Endothelial cell of umbilical vein (primary cell): Measurements from ENCODE around the gene SLC35B4. TPM values are rescaled to one million over a fixed set of nuclear protein-coding genes. Genes with fewer than 3 reads are reported as not detected.

ENCODE experiments used
- BruUV-seq: library from RNA; stranded (reverse); fragments of 400-500 nt; replicated peaks from 2 replicates; lab custom pipeline; 2021; lab: Mats Ljungman, UMichigan
- CTCF ChIA-PET: fragments of 300-600, 350-600 bp; sonication (Branson Sonifier 250); formaldehyde crosslinking; loops from one replicate; lab custom pipeline; 2021; ENCODE audit warnings: antibody characterized with exemption, inconsistent platforms; lab: Charles Lee
- POLR2A ChIA-PET: fragments of 300-600, 350-600 bp; sonication (Branson Sonifier 250); formaldehyde crosslinking; loops from one replicate; lab custom pipeline; 2021; ENCODE audit warnings: antibody characterized with exemption, inconsistent platforms; lab: Charles Lee
- DNase-seq: peaks from one replicate; pipeline ENCODE4 v3.0.0-alpha.2; 2011; ENCODE audit warnings: low read depth, low spot score
- FAIRE-seq: peaks from 2 replicates; lab custom pipeline; 2011; peaks lifted over from hg19 to GRCh38; lab: Jason Lieb, UNC
- H2AFZ ChIP-seq: 2 replicates; pipeline ENCODE4 v1.6.0; 2012; ENCODE audit warnings: low read depth, low read length, control low read depth, inconsistent platforms
- H3K27ac ChIP-seq: 2 replicates; pipeline ENCODE4 v1.5.1; 2011; ENCODE audit warnings: low read depth, mild to moderate bottlenecking, control low read depth, low read length, moderate library complexity; ENCODE audit not compliant: insufficient read depth
- H3K27me3 ChIP-seq, 2 experiments: 2 replicates each; pipeline versions ENCODE4 v1.6.0 to v1.6.1; 2011; ENCODE audit warnings: low read length in 2 of 2, mixed read lengths in 1 of 2; ENCODE audit not compliant: control insufficient read depth in 2 of 2, insufficient read depth in 2 of 2
- H3K36me3 ChIP-seq, 2 experiments: 2 replicates in 1 of 2; 3 replicates in 1 of 2; pipeline ENCODE4 v1.5.1; 2011; ENCODE audit warnings: low read length in 2 of 2, mild to moderate bottlenecking in 1 of 2, moderate library complexity in 1 of 2; ENCODE audit not compliant: control insufficient read depth in 2 of 2, insufficient read depth in 2 of 2; ENCODE audit errors: extremely low read depth in 1 of 2
- H3K4me1 ChIP-seq: 3 replicates; pipeline ENCODE4 v1.5.1; 2011; ENCODE audit warnings: mild to moderate bottlenecking, low read length; ENCODE audit not compliant: control insufficient read depth, insufficient read depth; ENCODE audit errors: extremely low read depth
- H3K4me2 ChIP-seq: 2 replicates; pipeline ENCODE4 v1.6.1; 2011; ENCODE audit warnings: low read length, control low read depth, mixed read lengths; ENCODE audit not compliant: insufficient read depth
- H3K4me3 ChIP-seq, 3 experiments: fragments of 200-600 bp in 1 of 3; sonication (generic), shearing (Covaris generic) in 1 of 3; replicated peaks in 1 of 3; 2 replicates each; pipeline ENCODE4 v1.5.1; 2011 to 2016; ENCODE audit warnings: control low read depth in 3 of 3, low read length in 3 of 3, mild to moderate bottlenecking in 2 of 3, inconsistent platforms in 1 of 3, low read depth in 1 of 3, moderate library complexity in 1 of 3; ENCODE audit not compliant: insufficient read depth in 1 of 3
- H3K79me2 ChIP-seq: 2 replicates; pipeline ENCODE4 v1.6.0; 2012; ENCODE audit warnings: low read length, inconsistent platforms; ENCODE audit not compliant: control insufficient read depth, insufficient read depth
- H3K9ac ChIP-seq: replicated peaks from 2 replicates; pipeline ENCODE3; 2011; ENCODE audit warnings: low read length, control low read depth; ENCODE audit not compliant: insufficient read depth; ENCODE audit errors: extremely low read depth
- H3K9me1 ChIP-seq: replicated peaks from 3 replicates; pipeline ENCODE4 v1.6.0; 2011; ENCODE audit warnings: mild to moderate bottlenecking, low read length; ENCODE audit not compliant: control insufficient read depth, insufficient read depth; ENCODE audit errors: extremely low read depth
- H3K9me3 ChIP-seq: replicated peaks from 2 replicates; pipeline ENCODE4 v1.5.1; 2012; ENCODE audit warnings: low read length, inconsistent platforms; ENCODE audit not compliant: control insufficient read depth, insufficient read depth
- H4K20me1 ChIP-seq: replicated peaks from 2 replicates; pipeline ENCODE3; 2011; ENCODE audit warnings: mild to moderate bottlenecking, low read length; ENCODE audit not compliant: control insufficient read depth, insufficient read depth; ENCODE audit errors: extremely low read depth
- CTCF ChIP-seq, 2 donors: IDR thresholded peaks; 1 replicate in 1 of 2; 2 replicates in 1 of 2; pipeline ENCODE4 v1.5.1; 2011; ENCODE audit warnings: low read length in 2 of 2, mild to moderate bottlenecking in 2 of 2, moderate library complexity in 2 of 2, control low read depth in 1 of 2, inconsistent platforms in 1 of 2, low read depth in 1 of 2; ENCODE audit not compliant: insufficient read depth in 1 of 2; ENCODE audit errors: extremely low read depth in 1 of 2
- EZH2 ChIP-seq: IDR thresholded peaks from 2 replicates; pipeline ENCODE4 v1.6.1; 2012; ENCODE audit warnings: borderline replicate concordance, low read depth, mild to moderate bottlenecking, moderate library complexity, low read length, inconsistent platforms; ENCODE audit not compliant: severe bottlenecking
- JUN ChIP-seq: IDR thresholded peaks from 2 replicates; pipeline ENCODE4 v1.6.1; 2011; ENCODE audit warnings: borderline replicate concordance, low read depth; ENCODE audit not compliant: insufficient read length, insufficient read depth
- MAX ChIP-seq: IDR thresholded peaks from 2 replicates; pipeline ENCODE4 v1.6.1; 2011; ENCODE audit not compliant: insufficient read depth, insufficient read length
- POLR2A ChIP-seq: IDR thresholded peaks from 2 replicates; pipeline ENCODE4 v1.6.1; 2012; ENCODE audit warnings: low read depth, mild to moderate bottlenecking, control low read depth, low read length
- dilution Hi-C: fragments of 300-500 bp; cut with MboI; formaldehyde crosslinking; loops from one replicate; pipeline ENCODE4 v1.15.0; 2019; ENCODE audit warnings: low sequenced_read_pairs; ENCODE audit not compliant: extremely low pct_ligation_motif_present
- intact Hi-C: fragments of 100-400 bp; cut with micrococcal nuclease; formaldehyde crosslinking; loops from one replicate; pipeline ENCODE4 v1.10.0; 2022
- polyA plus RNA-seq, 4 experiments: library from polyadenylated mRNA; depleted of rRNA in 3 of 4; stranded (reverse) in 3 of 4; unstranded in 1 of 4; fragments of >200 nt; gene quantifications; 2 replicates each; pipeline versions ENCODE4 v1.2.1 to v1.2.3, GENCODE V29; 2011 to 2012; ENCODE audit warnings: missing spikeins in 1 of 4
- total RNA-seq: library from RNA; stranded (reverse); gene quantifications from 2 replicates; pipeline ENCODE4 v1.2.3, GENCODE V29; 2021

SLC35B4 gene
- total and polyA plus RNA-seq, 2 donors (not counting 3 experiments of a cell fraction or from before 2014, with no cell fraction given): 17.5 to 20.2 TPM

GRCh38 chr7:134327896-134328295 is 11.2 kb upstream of the SLC35B4 start:
- intact Hi-C loops: loop anchor here (5.0 kb wide), 2 partner anchors 186 to 896 kb away; no protein-coding TSS in a partner anchor
- Histone ChIP-seq H3K79me2 (no peaks in the 10 kb centered on the region), H3K4me2 (no peak overlapping the region), H3K9me1 (no peaks in the 10 kb centered on the region), H4K20me1 (no peaks in the 10 kb centered on the region), H3K4me1 (no peaks in the 10 kb centered on the region), H3K9ac (no peak overlapping the region), H3K27me3 (peaks cover 0 to 25% of the 10 kb centered on the region in 2 experiments), H3K4me3 (no peak overlapping the region), H2AFZ (no peak overlapping the region), H3K9me3 (no peaks in the 10 kb centered on the region), H3K27ac (no peak overlapping the region), H3K36me3 (no peaks in the 10 kb centered on the region)
- POLR2A ChIA-PET: no interaction called here
- DNase-seq: peak; percentile 46
- no peak for TF ChIP-seq MAX
- peak; percentile 46 to 47 for TF ChIP-seq CTCF (IDR thresholded peaks at IDR 0.05; ENCODE audit: extremely low read depth in 1 of 2, insufficient read depth in 1 of 2, low read depth in 1 of 2, low read length in 2 of 2)
- CTCF ChIA-PET: interaction anchor here (0.8 to 4.2 kb wide), 4 partner anchors 11 to 187 kb away, joined by 4 to 14 read pairs (median 4); partner anchors contain the start of gene SLC35B4
- FAIRE-seq: peak; percentile 59
- dilution Hi-C loops: no loop called here
- no TSS peak for BruUV-seq

GRCh38 chr7:134324107-134324506 is 7.4 kb upstream of the SLC35B4 start:
- FAIRE-seq (no peak), DNase-seq (no peak)
- no peak overlapping the region for H3K4me3 ChIP-seq
- dilution Hi-C loops: no loop called here
- no peak overlapping the region for H3K4me2 ChIP-seq
- H3K4me1 ChIP-seq: no peaks in the 10 kb centered on the region
- H3K27ac ChIP-seq: no peak overlapping the region
- H3K9ac ChIP-seq: no peak overlapping the region
- H3K36me3 ChIP-seq: no peaks in the 10 kb centered on the region
- no peak overlapping the region for H2AFZ ChIP-seq
- POLR2A ChIA-PET: interaction anchor here (0.6 kb wide), 1 partner anchor 1569 kb away, joined by 3 read pairs; no protein-coding TSS in a partner anchor
- peaks cover 3 to 22% of the 10 kb centered on the region in 2 experiments for H3K27me3 ChIP-seq
- H4K20me1 ChIP-seq: no peaks in the 10 kb centered on the region
- TF ChIP-seq POLR2A (no peak), MAX (no peak), EZH2 (no peak), CTCF (IDR thresholded peaks at IDR 0.05; ENCODE audit: extremely low read depth in 1 of 2, insufficient read depth in 1 of 2, low read depth in 1 of 2, low read length in 2 of 2) (no peak), JUN (no peak)
- no peaks in the 10 kb centered on the region for H3K9me3 ChIP-seq
- no TSS peak for BruUV-seq
- H3K79me2 ChIP-seq: no peaks in the 10 kb centered on the region
- intact Hi-C loops: no loop called here
- H3K9me1 ChIP-seq: no peaks in the 10 kb centered on the region
- CTCF ChIA-PET: no interaction called here
